Purkinje cell (primary cell): Measurements from ENCODE around the gene CCDC183. TPM values are rescaled to one million over a fixed set of nuclear protein-coding genes. Genes with fewer than 3 reads are reported as not detected.

Experiments used
- polyA plus RNA-seq: library from polyadenylated mRNA; unstranded; fragments of >200 nt; fragmentation: Nextera tagmentation; gene quantifications from 2 replicates; pipeline ENCODE4 v1.2.1, GENCODE V29; 2014

CCDC183 gene
- polyA plus RNA-seq, result not detected in 2 replicates

DNA sequence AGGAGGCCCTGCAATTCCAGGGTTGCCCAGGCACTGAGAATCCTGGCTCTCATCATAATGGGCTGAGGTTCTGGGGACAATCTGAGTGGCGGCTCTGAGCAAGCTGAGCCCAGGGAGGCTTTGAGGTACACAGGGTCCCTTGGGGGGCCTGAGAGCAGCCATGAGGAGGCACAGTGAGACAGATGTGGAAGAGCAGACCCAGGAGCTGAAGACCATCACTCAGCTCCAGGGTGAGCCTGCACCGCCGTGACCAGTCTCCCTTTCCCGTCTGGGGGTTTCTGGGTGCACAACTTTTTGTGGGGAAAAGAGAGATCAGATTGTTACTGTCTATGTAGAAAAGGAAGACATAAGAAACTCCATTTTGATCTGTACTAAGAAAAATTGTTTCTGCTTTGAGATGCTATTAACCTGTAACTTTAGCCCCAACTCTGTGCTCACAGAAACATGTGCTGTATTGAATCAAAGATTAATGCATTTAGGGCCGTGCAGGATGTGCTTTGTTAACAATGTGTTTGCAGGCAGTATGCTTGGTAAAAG lies at the start of gene CCDC183:
Gene CCDC183 (plus strand): TSS at position 101 of the 537 bp plus-strand sequence. CDS start 60 bp downstream, at position 161.

GRCh38 chr9:136748201-136748600 lies 47.9 kb upstream of the CCDC183 start, which contains the start of gene LCN6:
LCN6 (minus strand) TSS chr9:136748525; CDS start chr9:136748483, 42 bp downstream.

GRCh38 chr9:136764301-136764891 lies 31.7 kb upstream of the CCDC183 start, which contains the start of gene LCN15:
LCN15 (minus strand) TSS chr9:136764518; CDS start chr9:136764488, 30 bp downstream.

DNA sequence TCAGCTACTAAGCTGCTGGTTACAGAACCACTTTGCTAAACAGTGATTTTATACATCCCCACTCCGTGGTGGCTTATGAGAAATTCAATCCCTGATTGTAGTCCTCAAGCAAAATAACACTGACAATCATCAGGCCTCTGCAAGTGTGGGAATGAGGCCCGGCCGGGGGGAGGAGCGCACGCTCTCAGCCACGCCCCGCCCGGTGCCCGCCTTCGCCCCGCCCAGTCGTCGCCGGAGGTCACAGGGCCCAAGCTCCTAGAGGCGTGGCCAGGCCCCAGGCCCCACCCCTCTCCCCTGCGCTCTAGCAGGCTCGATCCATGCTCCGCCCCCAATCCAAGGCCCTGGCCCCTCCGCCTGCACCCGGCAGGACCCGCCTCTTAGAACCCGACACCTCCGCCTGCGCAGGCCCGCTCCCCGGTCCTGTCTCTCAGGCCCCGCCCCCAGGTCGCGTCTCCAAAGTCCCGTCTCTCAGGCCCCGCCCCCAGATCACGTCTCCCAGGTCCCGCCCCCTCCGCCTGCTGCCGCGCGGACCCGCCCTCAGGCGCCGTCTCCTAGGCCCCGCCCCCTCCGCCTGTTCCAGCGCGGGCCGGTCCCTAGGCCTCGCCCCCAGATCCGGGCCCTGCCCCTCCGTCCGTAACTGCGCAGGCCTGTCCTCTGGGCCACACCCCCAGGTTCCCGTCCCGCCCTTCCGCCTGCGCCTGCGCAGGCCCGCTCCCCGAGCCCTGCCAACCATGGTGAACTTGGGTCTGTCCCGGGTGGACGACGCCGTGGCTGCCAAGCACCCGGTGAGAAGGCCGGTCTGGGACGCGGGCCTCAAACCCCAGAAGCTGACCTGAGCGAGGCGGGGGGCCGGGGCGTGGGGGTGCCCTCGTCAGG lies 5.3 kb upstream of the CCDC183 start, which contains the start of gene TMEM141:
Gene TMEM141 (plus strand): TSS at position 705 of the 876 bp plus-strand sequence. CDS start 27 bp downstream, at position 732.

GRCh38 chr9:136807281-136808074 lies 11.3 kb downstream of the CCDC183 start, which contains the start of gene RABL6:
RABL6 (plus strand) TSS chr9:136807948; CDS start chr9:136808197, 249 bp downstream.

GRCh38 chr9:136842380-136842948 lies 46.3 kb downstream of the CCDC183 start, which contains the start of gene AJM1:
AJM1 (plus strand) TSS chr9:136842478; CDS start chr9:136844415, 1,937 bp downstream.

GRCh38 chr9:136849038-136849959 lies 53.2 kb downstream of the CCDC183 start, which contains the start of gene PHPT1:
PHPT1 (plus strand) TSS chr9:136849409; CDS start chr9:136849431, 22 bp downstream.

DNA sequence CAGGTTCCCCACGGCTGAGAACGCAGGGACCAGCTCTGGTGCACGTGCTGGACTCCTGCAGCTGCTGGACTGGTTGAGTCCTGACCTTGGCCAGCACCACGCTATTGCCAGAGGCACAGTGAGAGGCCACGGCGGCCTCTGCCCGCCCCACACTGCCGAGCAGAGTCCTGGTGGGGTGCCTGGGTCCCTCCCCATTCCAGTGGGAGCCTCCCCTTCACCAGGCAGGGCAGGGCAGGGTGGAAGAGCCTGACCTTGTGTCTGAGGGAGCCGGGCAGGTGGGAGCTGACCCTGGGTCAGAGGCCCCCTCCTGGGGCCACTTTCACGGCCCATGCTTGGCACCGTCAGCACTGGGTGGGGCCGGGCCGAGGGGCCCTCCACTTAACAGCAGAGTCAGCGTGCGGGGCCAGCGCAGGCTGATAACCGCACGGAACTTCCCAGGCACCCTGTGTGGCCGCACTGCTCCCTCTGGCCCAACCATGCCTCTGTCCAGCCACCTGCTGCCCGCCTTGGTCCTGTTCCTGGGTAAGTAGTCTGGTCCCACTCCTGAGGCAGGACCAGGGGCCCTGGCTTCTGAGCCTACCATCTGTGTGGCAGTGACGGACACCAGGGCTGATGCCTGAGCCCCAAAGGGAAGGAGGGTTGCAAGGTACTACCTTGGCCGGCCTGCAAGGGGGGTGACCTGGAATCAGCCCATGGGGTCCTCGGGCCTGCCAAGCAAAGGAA lies 56.0 kb downstream of the CCDC183 start, which contains the start of gene MAMDC4:
Gene MAMDC4 (plus strand): TSS at position 406 of the 723 bp plus-strand sequence. CDS start 71 bp downstream, at position 477.

Other genes with a start within 250 kb of the CCDC183 start
- gene EGFL7, start 133.4 kb upstream of the CCDC183 start, polyA plus RNA-seq, result 6.2 TPM in 1 of 2 replicates, not detected in the other
- gene AGPAT2, start 108.9 kb upstream of the CCDC183 start, polyA plus RNA-seq, result not detected in 2 replicates
- gene DIPK1B, start 83.8 kb upstream of the CCDC183 start, polyA plus RNA-seq, result 9.0 and 15.5 TPM in 2 replicates
- gene LCN10, start 53.4 kb upstream of the CCDC183 start, polyA plus RNA-seq, result not detected in 2 replicates
- gene LCN6, start 47.8 kb upstream of the CCDC183 start, polyA plus RNA-seq, result not detected in 2 replicates
- gene LCN8, start 38.1 kb upstream of the CCDC183 start, polyA plus RNA-seq, result 1.1 TPM in 1 of 2 replicates, not detected in the other
- not detected in 2 replicates for gene LCN15, start 31.8 kb upstream of the CCDC183 start, polyA plus RNA-seq
- 91.0 and 93.8 TPM in 2 replicates for gene TMEM141, start 5.0 kb upstream of the CCDC183 start, polyA plus RNA-seq
- 1.2 and 1.9 TPM in 2 replicates for gene RABL6, start 11.6 kb downstream of the CCDC183 start, polyA plus RNA-seq
- not detected in 2 replicates for gene AJM1, start 46.1 kb downstream of the CCDC183 start, polyA plus RNA-seq
- gene PHPT1, start 53.1 kb downstream of the CCDC183 start, polyA plus RNA-seq, result 274 and 285 TPM in 2 replicates
- gene MAMDC4, start 56.0 kb downstream of the CCDC183 start, polyA plus RNA-seq, result 0.12 and 0.14 TPM in 2 replicates
- gene EDF1, start 70.0 kb downstream of the CCDC183 start, polyA plus RNA-seq, result 421 and 539 TPM in 2 replicates
- 1.1 and 1.4 TPM in 2 replicates for gene TRAF2, start 90.2 kb downstream of the CCDC183 start, polyA plus RNA-seq
- gene FBXW5, start 148.4 kb downstream of the CCDC183 start, polyA plus RNA-seq, result 0.56 and 2.2 TPM in 2 replicates
- 0.90 TPM in 1 of 2 replicates, not detected in the other for gene C8G, start 148.9 kb downstream of the CCDC183 start, polyA plus RNA-seq
- gene LCN12, start 155.9 kb downstream of the CCDC183 start, polyA plus RNA-seq, result not detected in 2 replicates
- 67.9 and 135 TPM in 2 replicates for gene PTGDS, start 181.2 kb downstream of the CCDC183 start, polyA plus RNA-seq
- not detected in 2 replicates for gene LCNL1, start 186.7 kb downstream of the CCDC183 start, polyA plus RNA-seq
- gene PAXX, start 196.1 kb downstream of the CCDC183 start, polyA plus RNA-seq, result 4.7 TPM in 2 replicates
- gene CLIC3, start 200.2 kb downstream of the CCDC183 start, polyA plus RNA-seq, result not detected in 2 replicates
- 0.60 and 0.74 TPM in 2 replicates for gene ABCA2, start 231.9 kb downstream of the CCDC183 start, polyA plus RNA-seq
- not detected in 2 replicates for gene FUT7, start 235.8 kb downstream of the CCDC183 start, polyA plus RNA-seq
- 10.3 and 19.0 TPM in 2 replicates for gene NPDC1, start 249.8 kb downstream of the CCDC183 start, polyA plus RNA-seq